ENCODE results near the gene ERC2. TPM values are rescaled to one million over a fixed set of nuclear protein-coding genes. Genes with fewer than 3 reads are reported as not detected.

Gene ERC2
- total and polyA plus RNA-seq, 2 of the 8 experiments (the other 6 are each of a cell fraction or from before 2014, with no cell fraction given) = 16.4 to 22.8 TPM

GRCh38 chr3:56308471-56308870 lies 159.8 kb downstream of the ERC2 start (continued):
- TF ChIP-seq, protein P1, sequence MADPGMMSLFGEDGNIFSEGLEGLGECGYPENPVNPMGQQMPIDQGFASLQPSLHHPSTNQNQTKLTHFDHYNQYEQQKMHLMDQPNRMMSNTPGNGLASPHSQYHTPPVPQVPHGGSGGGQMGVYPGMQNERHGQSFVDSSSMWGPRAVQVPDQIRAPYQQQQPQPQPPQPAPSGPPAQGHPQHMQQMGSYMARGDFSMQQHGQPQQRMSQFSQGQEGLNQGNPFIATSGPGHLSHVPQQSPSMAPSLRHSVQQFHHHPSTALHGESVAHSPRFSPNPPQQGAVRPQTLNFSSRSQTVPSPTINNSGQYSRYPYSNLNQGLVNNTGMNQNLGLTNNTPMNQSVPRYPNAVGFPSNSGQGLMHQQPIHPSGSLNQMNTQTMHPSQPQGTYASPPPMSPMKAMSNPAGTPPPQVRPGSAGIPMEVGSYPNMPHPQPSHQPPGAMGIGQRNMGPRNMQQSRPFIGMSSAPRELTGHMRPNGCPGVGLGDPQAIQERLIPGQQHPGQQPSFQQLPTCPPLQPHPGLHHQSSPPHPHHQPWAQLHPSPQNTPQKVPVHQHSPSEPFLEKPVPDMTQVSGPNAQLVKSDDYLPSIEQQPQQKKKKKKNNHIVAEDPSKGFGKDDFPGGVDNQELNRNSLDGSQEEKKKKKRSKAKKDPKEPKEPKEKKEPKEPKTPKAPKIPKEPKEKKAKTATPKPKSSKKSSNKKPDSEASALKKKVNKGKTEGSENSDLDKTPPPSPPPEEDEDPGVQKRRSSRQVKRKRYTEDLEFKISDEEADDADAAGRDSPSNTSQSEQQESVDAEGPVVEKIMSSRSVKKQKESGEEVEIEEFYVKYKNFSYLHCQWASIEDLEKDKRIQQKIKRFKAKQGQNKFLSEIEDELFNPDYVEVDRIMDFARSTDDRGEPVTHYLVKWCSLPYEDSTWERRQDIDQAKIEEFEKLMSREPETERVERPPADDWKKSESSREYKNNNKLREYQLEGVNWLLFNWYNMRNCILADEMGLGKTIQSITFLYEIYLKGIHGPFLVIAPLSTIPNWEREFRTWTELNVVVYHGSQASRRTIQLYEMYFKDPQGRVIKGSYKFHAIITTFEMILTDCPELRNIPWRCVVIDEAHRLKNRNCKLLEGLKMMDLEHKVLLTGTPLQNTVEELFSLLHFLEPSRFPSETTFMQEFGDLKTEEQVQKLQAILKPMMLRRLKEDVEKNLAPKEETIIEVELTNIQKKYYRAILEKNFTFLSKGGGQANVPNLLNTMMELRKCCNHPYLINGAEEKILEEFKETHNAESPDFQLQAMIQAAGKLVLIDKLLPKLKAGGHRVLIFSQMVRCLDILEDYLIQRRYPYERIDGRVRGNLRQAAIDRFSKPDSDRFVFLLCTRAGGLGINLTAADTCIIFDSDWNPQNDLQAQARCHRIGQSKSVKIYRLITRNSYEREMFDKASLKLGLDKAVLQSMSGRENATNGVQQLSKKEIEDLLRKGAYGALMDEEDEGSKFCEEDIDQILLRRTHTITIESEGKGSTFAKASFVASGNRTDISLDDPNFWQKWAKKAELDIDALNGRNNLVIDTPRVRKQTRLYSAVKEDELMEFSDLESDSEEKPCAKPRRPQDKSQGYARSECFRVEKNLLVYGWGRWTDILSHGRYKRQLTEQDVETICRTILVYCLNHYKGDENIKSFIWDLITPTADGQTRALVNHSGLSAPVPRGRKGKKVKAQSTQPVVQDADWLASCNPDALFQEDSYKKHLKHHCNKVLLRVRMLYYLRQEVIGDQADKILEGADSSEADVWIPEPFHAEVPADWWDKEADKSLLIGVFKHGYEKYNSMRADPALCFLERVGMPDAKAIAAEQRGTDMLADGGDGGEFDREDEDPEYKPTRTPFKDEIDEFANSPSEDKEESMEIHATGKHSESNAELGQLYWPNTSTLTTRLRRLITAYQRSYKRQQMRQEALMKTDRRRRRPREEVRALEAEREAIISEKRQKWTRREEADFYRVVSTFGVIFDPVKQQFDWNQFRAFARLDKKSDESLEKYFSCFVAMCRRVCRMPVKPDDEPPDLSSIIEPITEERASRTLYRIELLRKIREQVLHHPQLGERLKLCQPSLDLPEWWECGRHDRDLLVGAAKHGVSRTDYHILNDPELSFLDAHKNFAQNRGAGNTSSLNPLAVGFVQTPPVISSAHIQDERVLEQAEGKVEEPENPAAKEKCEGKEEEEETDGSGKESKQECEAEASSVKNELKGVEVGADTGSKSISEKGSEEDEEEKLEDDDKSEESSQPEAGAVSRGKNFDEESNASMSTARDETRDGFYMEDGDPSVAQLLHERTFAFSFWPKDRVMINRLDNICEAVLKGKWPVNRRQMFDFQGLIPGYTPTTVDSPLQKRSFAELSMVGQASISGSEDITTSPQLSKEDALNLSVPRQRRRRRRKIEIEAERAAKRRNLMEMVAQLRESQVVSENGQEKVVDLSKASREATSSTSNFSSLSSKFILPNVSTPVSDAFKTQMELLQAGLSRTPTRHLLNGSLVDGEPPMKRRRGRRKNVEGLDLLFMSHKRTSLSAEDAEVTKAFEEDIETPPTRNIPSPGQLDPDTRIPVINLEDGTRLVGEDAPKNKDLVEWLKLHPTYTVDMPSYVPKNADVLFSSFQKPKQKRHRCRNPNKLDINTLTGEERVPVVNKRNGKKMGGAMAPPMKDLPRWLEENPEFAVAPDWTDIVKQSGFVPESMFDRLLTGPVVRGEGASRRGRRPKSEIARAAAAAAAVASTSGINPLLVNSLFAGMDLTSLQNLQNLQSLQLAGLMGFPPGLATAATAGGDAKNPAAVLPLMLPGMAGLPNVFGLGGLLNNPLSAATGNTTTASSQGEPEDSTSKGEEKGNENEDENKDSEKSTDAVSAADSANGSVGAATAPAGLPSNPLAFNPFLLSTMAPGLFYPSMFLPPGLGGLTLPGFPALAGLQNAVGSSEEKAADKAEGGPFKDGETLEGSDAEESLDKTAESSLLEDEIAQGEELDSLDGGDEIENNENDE (IDR thresholded peaks at IDR 0.05; ENCODE audit: insufficient replicate concordance, low read length) = no peak
- TF ChIP-seq POLR2A (IDR thresholded peaks at IDR 0.05; ENCODE audit: control extremely low read depth in 1 of 2, low read depth in 2 of 2, low read length in 2 of 2) = no peak
- TF ChIP-seq SP4 (IDR thresholded peaks at IDR 0.05; ENCODE audit: low read length) = no peak
- no peak for TF ChIP-seq GTF2F1 (IDR thresholded peaks at IDR 0.05; ENCODE audit: borderline replicate concordance, low read depth, low read length)

Data from H1 (cell line).